OCI-LY3 (cell line): Measurements from ENCODE around the gene LIFR.

Experiments
- CTCF ChIP-seq: fragments of 200-600, 300-600 bp; sonication (generic); IDR thresholded peaks from 2 replicates; pipeline ENCODE4 v1.5.1; 2014; ENCODE audit warnings: antibody characterized with exemption, low read length, low read depth
- EZH2phosphoT487 ChIP-seq: fragments of 200-600 bp; shearing (Covaris generic); IDR thresholded peaks from 2 replicates; pipeline ENCODE4 v1.6.1; 2018; ENCODE audit warnings: antibody characterized with exemption, mixed run types, low read depth

GRCh38 chr5:38601863-38602298, 45.4 kb upstream of the LIFR start:
- TF ChIP-seq CTCF: no peak
- no peak for TF ChIP-seq EZH2phosphoT487
